GM13976 (cell line): ENCODE results near the gene MNAT1.

ENCODE experiments used
- DNase-seq: peaks from one replicate; pipeline ENCODE4 v3.0.0; 2012; ENCODE audit warnings: low spot score
- in situ Hi-C: fragments of 300-500 bp; cut with MboI; formaldehyde crosslinking; loops from one replicate; pipeline ENCODE4 v1.12.0; 2022; ENCODE audit warnings: low sequenced_read_pairs, mixed read lengths, inconsistent platforms; ENCODE audit not compliant: unreplicated experiment
- TF ChIP-seq, protein P1 (sequence below): IDR thresholded peaks from 2 replicates; pipeline ENCODE4 v1.5.1; 2012; ENCODE audit warnings: borderline replicate concordance, mild to moderate bottlenecking; ENCODE audit not compliant: insufficient read depth; ENCODE audit errors: extremely low read depth, missing control alignments, control extremely low read depth

The MNAT1 gene

DNA sequence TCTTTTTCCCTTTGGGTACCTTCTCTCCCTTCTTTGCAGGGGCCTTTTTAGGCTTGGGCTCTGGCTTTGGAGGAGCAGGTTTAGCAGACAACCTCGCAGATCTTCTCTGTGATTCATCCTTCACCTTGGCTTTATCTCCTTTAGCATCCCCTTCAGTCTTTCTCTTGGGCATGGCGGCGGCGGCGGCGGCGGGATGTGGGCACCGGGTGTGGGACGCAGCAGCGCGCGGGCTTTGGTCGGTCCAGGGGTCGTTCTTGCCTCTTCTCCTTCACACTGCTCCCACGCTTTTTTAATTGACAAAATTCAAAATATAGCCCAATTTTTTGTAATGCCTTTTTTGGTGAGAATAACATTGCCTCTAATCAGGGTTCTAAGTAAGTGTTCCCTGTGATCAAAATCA lies 237.7 kb downstream of the MNAT1 start:
- in situ Hi-C loops, result no loop called here
- TF ChIP-seq, protein P1, sequence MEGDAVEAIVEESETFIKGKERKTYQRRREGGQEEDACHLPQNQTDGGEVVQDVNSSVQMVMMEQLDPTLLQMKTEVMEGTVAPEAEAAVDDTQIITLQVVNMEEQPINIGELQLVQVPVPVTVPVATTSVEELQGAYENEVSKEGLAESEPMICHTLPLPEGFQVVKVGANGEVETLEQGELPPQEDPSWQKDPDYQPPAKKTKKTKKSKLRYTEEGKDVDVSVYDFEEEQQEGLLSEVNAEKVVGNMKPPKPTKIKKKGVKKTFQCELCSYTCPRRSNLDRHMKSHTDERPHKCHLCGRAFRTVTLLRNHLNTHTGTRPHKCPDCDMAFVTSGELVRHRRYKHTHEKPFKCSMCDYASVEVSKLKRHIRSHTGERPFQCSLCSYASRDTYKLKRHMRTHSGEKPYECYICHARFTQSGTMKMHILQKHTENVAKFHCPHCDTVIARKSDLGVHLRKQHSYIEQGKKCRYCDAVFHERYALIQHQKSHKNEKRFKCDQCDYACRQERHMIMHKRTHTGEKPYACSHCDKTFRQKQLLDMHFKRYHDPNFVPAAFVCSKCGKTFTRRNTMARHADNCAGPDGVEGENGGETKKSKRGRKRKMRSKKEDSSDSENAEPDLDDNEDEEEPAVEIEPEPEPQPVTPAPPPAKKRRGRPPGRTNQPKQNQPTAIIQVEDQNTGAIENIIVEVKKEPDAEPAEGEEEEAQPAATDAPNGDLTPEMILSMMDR, result no peak
- DNase-seq, result no peak

DNA sequence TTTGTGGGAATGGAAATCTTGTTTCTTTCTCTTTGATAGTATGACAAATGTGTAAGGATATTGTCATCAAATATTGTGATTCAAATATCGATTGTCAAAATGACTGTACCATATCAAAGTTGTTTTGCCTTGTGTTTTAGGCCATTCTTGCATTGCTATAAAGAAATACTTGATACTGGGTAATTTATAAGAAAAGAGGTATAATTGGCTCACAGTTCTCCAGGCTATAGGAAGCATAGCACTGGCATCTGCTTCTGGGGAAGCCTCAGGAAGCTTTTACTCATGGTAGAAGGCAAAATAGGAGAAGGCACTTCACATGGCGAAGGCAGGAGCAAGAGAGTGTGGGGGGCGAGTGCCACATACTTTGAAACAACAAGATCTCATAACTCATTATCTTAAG lies 238.5 kb downstream of the MNAT1 start:
- TF ChIP-seq, protein P1, result no peak
- in situ Hi-C loops, result no loop called here
- no peak for DNase-seq

DNA sequence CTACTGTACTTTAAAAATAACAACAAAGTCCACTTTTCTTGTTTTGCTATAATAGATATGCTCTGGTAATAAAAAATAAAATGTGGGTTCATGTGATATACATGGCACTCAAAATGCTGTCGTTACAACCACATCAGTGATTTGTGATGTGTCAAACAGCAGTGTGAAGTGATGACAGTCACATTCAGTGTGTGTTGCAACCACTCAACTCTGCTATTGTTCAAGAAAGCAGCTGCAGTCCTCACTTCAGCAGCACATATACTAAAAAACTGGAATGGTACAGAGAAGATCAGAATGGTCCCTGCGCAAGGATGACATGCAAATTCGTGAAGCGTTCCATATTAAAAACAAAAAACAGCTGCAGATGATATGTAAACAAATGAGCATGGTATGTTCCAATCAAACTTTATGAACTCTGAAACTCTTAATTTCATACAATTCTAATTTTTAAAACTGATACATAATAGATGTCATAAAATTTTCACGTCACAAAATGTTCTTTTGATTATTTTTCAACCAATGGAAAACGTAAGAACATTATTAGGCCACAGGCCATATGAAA lies 239.6 kb downstream of the MNAT1 start:
- TF ChIP-seq, protein P1, result no peak
- in situ Hi-C loops, result no loop called here
- no peak for DNase-seq

DNA sequence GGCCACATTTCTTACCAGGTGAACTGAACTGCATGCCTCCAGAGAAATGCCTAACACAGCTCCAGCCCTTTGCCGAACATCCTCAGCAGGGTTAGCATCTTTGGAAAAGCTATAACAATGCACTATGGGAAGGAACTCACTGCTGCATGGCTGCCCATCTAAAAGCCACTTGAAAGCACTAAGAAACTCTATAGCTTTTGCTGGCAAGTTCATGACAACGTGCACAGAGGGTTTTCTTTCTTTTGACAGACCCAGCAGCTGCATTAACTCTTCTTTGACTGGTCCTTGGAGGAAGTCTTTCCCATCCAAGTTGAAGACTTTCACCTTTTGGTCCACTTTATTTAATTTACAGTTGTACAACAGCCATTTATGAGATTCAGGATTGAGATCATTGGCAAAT lies 241.0 kb downstream of the MNAT1 start:
- no peak for DNase-seq
- TF ChIP-seq, protein P1, result no peak
- in situ Hi-C loops, result no loop called here

DNA sequence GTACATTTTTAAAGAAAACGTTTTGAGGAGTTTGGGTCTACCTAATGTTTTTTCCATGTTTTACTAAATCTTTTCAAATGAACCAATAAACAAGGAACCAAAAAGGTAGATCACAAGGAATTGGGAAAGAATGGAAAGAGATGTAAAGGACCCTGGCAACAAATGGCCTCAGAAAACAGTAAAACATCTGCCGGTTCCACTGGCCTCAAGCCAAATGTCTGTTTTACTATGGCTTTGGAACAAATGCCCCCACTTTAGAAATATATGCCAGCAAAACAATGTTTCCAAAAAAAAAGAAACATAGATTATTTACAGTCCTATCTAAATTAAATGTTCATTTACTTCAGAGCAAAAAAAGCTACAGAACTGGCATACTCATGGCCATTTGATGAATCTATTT lies 243.3 kb downstream of the MNAT1 start:
- in situ Hi-C loops, result no loop called here
- TF ChIP-seq, protein P1, result no peak
- DNase-seq, result no peak

DNA sequence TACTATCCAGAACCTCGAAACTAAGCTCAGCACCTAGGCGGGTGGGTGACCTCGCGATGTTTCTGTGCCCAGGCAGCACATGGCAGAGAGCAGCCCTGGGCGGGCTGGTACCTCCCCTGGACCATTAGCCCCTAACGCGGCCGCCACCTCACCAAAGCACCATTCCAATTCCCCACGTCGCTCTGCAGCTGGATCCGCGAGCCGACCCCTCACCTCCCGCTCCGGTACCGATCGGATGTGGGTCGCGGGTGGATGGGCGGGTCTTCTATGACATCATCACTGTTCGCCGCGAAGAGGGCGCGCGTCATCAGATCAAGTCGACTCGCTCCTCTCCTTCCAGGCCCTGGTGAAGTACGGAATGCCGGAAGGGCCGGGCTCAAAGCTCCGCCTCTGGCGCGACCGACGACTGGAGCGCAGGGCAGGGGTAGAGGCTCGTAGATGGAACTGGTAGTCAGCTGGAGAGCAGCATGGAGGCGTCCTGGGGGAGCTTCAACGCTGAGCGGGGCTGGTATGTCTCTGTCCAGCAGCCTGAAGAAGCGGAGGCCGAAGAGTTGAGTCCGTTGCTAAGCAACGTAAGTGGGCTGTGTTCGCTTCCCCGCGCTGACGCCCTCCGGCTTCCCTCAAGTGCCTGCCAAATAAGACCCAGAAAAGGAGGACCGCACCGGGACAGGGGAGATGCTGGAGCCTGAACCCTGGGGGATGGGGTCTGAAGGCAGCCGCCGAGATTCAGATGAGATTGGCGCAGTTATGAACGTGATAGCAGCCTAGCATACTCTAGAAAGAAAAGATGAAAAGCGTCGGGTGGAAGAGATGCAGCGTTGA lies 246.5 kb downstream of the MNAT1 start, which contains the start of the genes SLC38A6 and TRMT5:
Gene SLC38A6 (plus strand): TSS at position 435 of the 822 bp plus-strand sequence. CDS start 33 bp downstream, at position 468.
Gene TRMT5 (minus strand): TSS at position 269 of the 822 bp plus-strand sequence. CDS start 106 bp downstream, at position 163.
- DNase-seq, result peak; percentile 91
- TF ChIP-seq, protein P1, result no peak
- in situ Hi-C loops, result no loop called here
